Right cardiac atrium (tissue), 5 donors: ENCODE data around the gene TAF6L. TPM values are rescaled to one million over a fixed set of nuclear protein-coding genes. Genes with fewer than 3 reads are reported as not detected.

Experiments
- ATAC-seq, 2 donors: fragments of 200-7000 bp; cut with Tn5 transposase; one replicate each; pipeline versions ENCODE4 v1.8.0 to v1.9.1; 2020; ENCODE audit warnings: moderate library complexity in 2 of 2, mild to moderate bottlenecking in 1 of 2
- DNase-seq, 3 donors: peaks; one replicate each; pipeline ENCODE4 v3.0.0-alpha.2; 2020
- H3K27ac ChIP-seq: one replicate; pipeline ENCODE4 v1.5.1; 2013; ENCODE audit warnings: mild to moderate bottlenecking, low read length, control low read depth, moderate library complexity
- H3K27me3 ChIP-seq: one replicate; pipeline ENCODE4 v1.6.1; 2013; ENCODE audit not compliant: control insufficient read depth, insufficient read depth
- H3K4me1 ChIP-seq: one replicate; pipeline ENCODE4 v1.6.1; 2013; ENCODE audit warnings: low read length; ENCODE audit not compliant: control insufficient read depth, insufficient read depth
- H3K4me3 ChIP-seq: one replicate; pipeline ENCODE4 v1.5.1; 2013; ENCODE audit warnings: low read length, control low read depth
- H3K9me3 ChIP-seq: one replicate; pipeline ENCODE4 v1.6.1; 2013; ENCODE audit warnings: low read length; ENCODE audit not compliant: control insufficient read depth
- WGBS: extraction: QIAGEN DNeasy Blood & Tissue Kit; methylation state at CpG from one replicate; pipeline ENCODE4 v1.1.7; 2013; 5-methylcytosine and 5-hydroxymethylcytosine counted together
- intact Hi-C, 4 donors: fragments of 100-400 bp; cut with DNase I; formaldehyde crosslinking; loops; one replicate each; pipeline versions ENCODE4 v1.11.0 to v1.14.0; 2022 to 2023
- polyA plus RNA-seq: library from polyadenylated mRNA; stranded (reverse); fragments of 200-250 nt; gene quantifications from one replicate; pipeline ENCODE4 v1.2.3, GENCODE V29; 2013
- total RNA-seq, 4 donors: library from RNA; stranded (reverse); fragmentation: NEBNext Ultra II Directional; extraction: Animal tissue kit (Norgen Biotek cat#: 25700); gene quantifications; one replicate each; pipeline ENCODE4 v1.2.1, GENCODE V29; 2021
- donor health status: healthy with polysubstance abuse.
- donor health status: DM: no; HTN: yes; CAD: no.
- donor health status: DM: no; HTN: no; CAD: no.
- donor health status: DM: no; HTN: yes; CAD: no; lungs with severe emphysema.
- donor health status: DM: yes; HTN: yes; CAD: no.

The TAF6L gene
- total and polyA plus RNA-seq, 5 donors = 8.0 to 17.1 (median 9.8) TPM

GRCh38 chr11:62788991-62789390 lies 17.8 kb downstream of the TAF6L start:
- Histone ChIP-seq H3K4me3 (no peak overlapping the region), H3K27me3 (no peaks in the 10 kb centered on the region), H3K4me1 (peaks cover 6% of the 10 kb centered on the region), H3K27ac (no peak overlapping the region), H3K9me3 (no peaks in the 10 kb centered on the region)
- no peak for ATAC-seq
- intact Hi-C loops = loop anchor here in 3 of 4 donors (5.0 to 10.0 kb wide), 2 partner anchors 73 to 76 kb away; no protein-coding TSS in a partner anchor
- peak in 1 of 3 donors; percentile 28 for DNase-seq
- WGBS = 71% methylated on average over 5 of the region's 5 CpGs

- Histone ChIP-seq H3K27ac (no peak overlapping the region), H3K27me3 (no peaks in the 10 kb centered on the region), H3K4me1 (peaks cover 6% of the 10 kb centered on the region), H3K9me3 (no peaks in the 10 kb centered on the region), H3K4me3 (no peak overlapping the region)
- ATAC-seq (no peak), DNase-seq (no peak)
- intact Hi-C loops = loop anchor here in 3 of 4 donors (5.0 to 10.0 kb wide), 2 partner anchors 73 to 75 kb away; no protein-coding TSS in a partner anchor
- WGBS = 50% methylated on average over 3 of the region's 3 CpGs
Measured at GRCh38 chr11:62789576-62789975, 18.4 kb downstream of the TAF6L start.

GRCh38 chr11:62791501-62792201 lies 20.5 kb downstream of the TAF6L start, which contains the start of gene TMEM223:
Gene TMEM223 (minus strand): TSS chr11:62792006. CDS start chr11:62791994, 12 bp downstream.
- ATAC-seq = peak; percentile 91
- under 1% methylated on average over 58 of the region's 58 CpGs for WGBS
- peak within 1 kb of the TSS; percentile 73 for H3K27ac ChIP-seq
- DNase-seq = peak; percentile 92 to 96 (median 96)
- H3K4me1 ChIP-seq = peaks cover 6% of the 10 kb centered on the region
- peak within 1 kb of the TSS; percentile 72 for H3K4me3 ChIP-seq
- intact Hi-C loops = loop anchor here in 1 of 4 donors (5.0 kb wide), 1 partner anchor 41 kb away; the partner anchor contains the start of genes STX5 and TEX54
- H3K27me3 ChIP-seq = no peaks in the 10 kb centered on the region
- no peaks in the 10 kb centered on the region for H3K9me3 ChIP-seq

GRCh38 chr11:62792202-62792575 lies 21.0 kb downstream of the TAF6L start:
- H3K4me3 ChIP-seq = peak overlapping the region; percentile 3
- DNase-seq (peak; percentile 46 to 82 (median 65)), ATAC-seq (peak; percentile 8 to 10)
- no peaks in the 10 kb centered on the region for H3K27me3 ChIP-seq
- 17% methylated on average over 11 of the region's 11 CpGs for WGBS
- intact Hi-C loops = loop anchor here in 1 of 4 donors (5.0 kb wide), 1 partner anchor 40 kb away; the partner anchor contains the start of genes STX5 and TEX54
- peak overlapping the region; percentile 73 for H3K27ac ChIP-seq
- no peaks in the 10 kb centered on the region for H3K9me3 ChIP-seq
- H3K4me1 ChIP-seq = peaks cover 6% of the 10 kb centered on the region

GRCh38 chr11:62794201-62794775 lies 23.1 kb downstream of the TAF6L start:
- Histone ChIP-seq H3K27ac (no peak overlapping the region), H3K9me3 (no peaks in the 10 kb centered on the region), H3K4me1 (peaks cover 6% of the 10 kb centered on the region), H3K4me3 (no peak overlapping the region), H3K27me3 (no peaks in the 10 kb centered on the region)
- intact Hi-C loops = loop anchor here in 1 of 4 donors (5.0 kb wide), 1 partner anchor 38 kb away; the partner anchor contains the start of genes STX5 and TEX54
- ATAC-seq (no peak), DNase-seq (peak in 1 of 3 donors; percentile 10)
- 88% methylated on average over 8 of the region's 8 CpGs for WGBS

GRCh38 chr11:62796281-62796680 lies 25.1 kb downstream of the TAF6L start:
- no peaks in the 10 kb centered on the region for H3K9me3 ChIP-seq
- H3K4me3 ChIP-seq = no peak overlapping the region
- DNase-seq (peak in 1 of 3 donors; percentile 6), ATAC-seq (no peak)
- H3K4me1 ChIP-seq = peaks cover 4% of the 10 kb centered on the region
- 85% methylated on average over 7 of the region's 7 CpGs for WGBS
- H3K27me3 ChIP-seq = no peaks in the 10 kb centered on the region
- intact Hi-C loops = no loop called here
- H3K27ac ChIP-seq = no peak overlapping the region

- intact Hi-C loops = no loop called here
- WGBS = 91% methylated on average over 10 of the region's 10 CpGs
- DNase-seq (peak in 1 of 3 donors; percentile 54), ATAC-seq (no peak)
- Histone ChIP-seq H3K9me3 (no peaks in the 10 kb centered on the region), H3K27ac (no peak overlapping the region), H3K4me3 (no peak overlapping the region), H3K27me3 (no peaks in the 10 kb centered on the region), H3K4me1 (no peaks in the 10 kb centered on the region)
Measured at GRCh38 chr11:62799486-62799885, 28.3 kb downstream of the TAF6L start.

GRCh38 chr11:62801071-62801470 lies 29.9 kb downstream of the TAF6L start:
- H3K4me1 ChIP-seq = peaks cover 2% of the 10 kb centered on the region
- no peak overlapping the region for H3K4me3 ChIP-seq
- H3K9me3 ChIP-seq = no peaks in the 10 kb centered on the region
- ATAC-seq = no peak
- H3K27me3 ChIP-seq = no peaks in the 10 kb centered on the region
- intact Hi-C loops = loop anchor here in 1 of 4 donors (5.0 kb wide), 1 partner anchor 36 kb away; the partner anchor contains the start of gene WDR74
- H3K27ac ChIP-seq = no peak overlapping the region
- 81% methylated on average over 4 of the region's 4 CpGs for WGBS
- DNase-seq = peak in 1 of 3 donors; percentile 12

GRCh38 chr11:62804310-62805075 lies 33.3 kb downstream of the TAF6L start:
- 2% methylated on average over 14 of the region's 14 CpGs for WGBS
- Histone ChIP-seq H3K4me1 (peaks cover 3% of the 10 kb centered on the region), H3K9me3 (no peaks in the 10 kb centered on the region), H3K27ac (peak overlapping the region; percentile 91), H3K4me3 (peak overlapping the region; percentile 79), H3K27me3 (no peaks in the 10 kb centered on the region)
- DNase-seq (peak in 1 of 3 donors; percentile 7), ATAC-seq (peak in 1 of 2 donors; percentile 1)
- intact Hi-C loops = loop anchor here in 1 of 4 donors (5.0 kb wide), 1 partner anchor 33 kb away; the partner anchor contains the start of gene WDR74

- Histone ChIP-seq H3K4me3 (peak within 1 kb of the TSS; percentile 79), H3K9me3 (no peaks in the 10 kb centered on the region), H3K27ac (peak within 1 kb of the TSS; percentile 95), H3K27me3 (no peaks in the 10 kb centered on the region), H3K4me1 (peaks cover 3% of the 10 kb centered on the region)
- intact Hi-C loops = no loop called here
- under 1% methylated on average over 77 of the region's 77 CpGs for WGBS
- DNase-seq (peak; percentile 94 to 98 (median 98)), ATAC-seq (peak; percentile 94 to 95)
Measured at GRCh38 chr11:62805076-62805892, 34.1 kb downstream of the TAF6L start, which contains the start of gene NXF1. Gene NXF1 (minus strand): TSS chr11:62805440. CDS start chr11:62805356, 84 bp downstream.
